SK-N-SH (cell line): ENCODE results near the gene MSX1. TPM values are rescaled to one million over a fixed set of nuclear protein-coding genes. Genes with fewer than 3 reads are reported as not detected.

Source experiments
- CTCF ChIA-PET: fragments of 300-600, 350-600 bp; formaldehyde crosslinking; extraction: SDS; loops from one replicate; lab custom pipeline; 2021; lab: Yijun Ruan, JAX
- POLR2A ChIA-PET: fragments of 350-600 bp; sonication (Branson Sonifier 250); formaldehyde crosslinking; extraction: SDS; loops from one replicate; lab custom pipeline; 2020; ENCODE audit warnings: antibody characterized with exemption, inconsistent platforms; lab: Yijun Ruan, JAX
- DNase-seq: peaks from one replicate; pipeline ENCODE4 v3.0.0; 2012
- H2AFZ ChIP-seq: fragments of 200-600 bp; sonication (generic); 2 replicates; pipeline ENCODE4 v1.8.1; 2016; ENCODE audit warnings: antibody characterized with exemption, mild to moderate bottlenecking, low read depth
- H3F3A ChIP-seq: fragments of 200-600 bp; sonication (generic); replicated peaks from 2 replicates; pipeline ENCODE3; 2016; ENCODE audit warnings: antibody characterized with exemption, mild to moderate bottlenecking; ENCODE audit not compliant: insufficient read depth
- H3K27ac ChIP-seq, 2 experiments: fragments of 200-500 bp in 1 of 2; fragments of 200-600 bp in 1 of 2; sonication (Bioruptor generic) in 1 of 2; sonication (generic), shearing (Covaris generic) in 1 of 2; 2 replicates each; pipeline versions ENCODE4 v1.5.1 to v1.6.1; 2014 to 2016; ENCODE audit warnings: low read depth in 2 of 2, inconsistent platforms in 1 of 2, low read length in 1 of 2, mild to moderate bottlenecking in 1 of 2, mixed read lengths in 1 of 2
- H3K27me3 ChIP-seq: fragments of 200-600 bp; sonication (generic), shearing (Covaris generic); 2 replicates; pipeline ENCODE4 v1.6.1; 2016; ENCODE audit warnings: mixed run types; ENCODE audit not compliant: insufficient read depth
- H3K36me3 ChIP-seq, 2 experiments: fragments of 200-500 bp in 1 of 2; fragments of 200-600 bp in 1 of 2; sonication (Bioruptor generic) in 1 of 2; sonication (generic) in 1 of 2; replicated peaks in 1 of 2; 2 replicates each; pipeline versions ENCODE3 to v1.5.1; 2014 to 2016; ENCODE audit warnings: low read length in 1 of 2, mild to moderate bottlenecking in 1 of 2; ENCODE audit not compliant: insufficient read depth in 2 of 2, control insufficient read depth in 1 of 2
- H3K4me1 ChIP-seq, 2 experiments: fragments of 200-500 bp in 1 of 2; fragments of 200-600 bp in 1 of 2; sonication (Bioruptor generic) in 1 of 2; sonication (generic), shearing (Covaris generic) in 1 of 2; 2 replicates each; pipeline versions ENCODE4 v1.5.1 to v1.6.1; 2014 to 2016; ENCODE audit warnings: low read depth in 1 of 2, low read length in 1 of 2, mixed run types in 1 of 2; ENCODE audit not compliant: insufficient read depth in 2 of 2, control insufficient read depth in 1 of 2
- H3K4me2 ChIP-seq: fragments of 200-600 bp; sonication (generic), shearing (Covaris generic); 2 replicates; pipeline ENCODE4 v1.6.1; 2017; ENCODE audit warnings: mixed run types
- H3K4me3 ChIP-seq, 2 experiments: fragments of 200-500 bp in 1 of 2; fragments of 200-600 bp in 1 of 2; sonication (Bioruptor generic) in 1 of 2; sonication (generic), shearing (Covaris generic) in 1 of 2; 2 replicates each; pipeline versions ENCODE4 v1.5.1 to v1.8.1; 2014 to 2016; ENCODE audit warnings: low read depth in 2 of 2, inconsistent platforms in 1 of 2, low read length in 1 of 2, mild to moderate bottlenecking in 1 of 2, mixed read lengths in 1 of 2, moderate library complexity in 1 of 2
- H3K79me2 ChIP-seq: fragments of 200-600 bp; sonication (generic); 2 replicates; pipeline ENCODE4 v1.8.1; 2017; ENCODE audit warnings: mild to moderate bottlenecking; ENCODE audit not compliant: insufficient read depth
- H3K9ac ChIP-seq: fragments of 200-600 bp; sonication (generic); 2 replicates; pipeline ENCODE4 v1.6.1; 2017; ENCODE audit warnings: mixed run types
- H3K9me2 ChIP-seq: fragments of 200-600 bp; sonication (generic); 2 replicates; pipeline ENCODE4 v1.6.1; 2017; ENCODE audit warnings: mixed run types
- H3K9me3 ChIP-seq: fragments of 200-600 bp; sonication (generic); 2 replicates; pipeline ENCODE4 v1.6.1; 2017; ENCODE audit warnings: mixed run types, mild to moderate bottlenecking, moderate library complexity
- H4K20me1 ChIP-seq: fragments of 200-600 bp; sonication (generic); 2 replicates; pipeline ENCODE4 v1.6.1; 2017; ENCODE audit warnings: mild to moderate bottlenecking, mixed run types; ENCODE audit not compliant: insufficient read depth
- CTCF ChIP-seq: fragments of 200-600 bp; sonication (generic); IDR thresholded peaks from 2 replicates; pipeline ENCODE4 v1.6.1; 2017; ENCODE audit warnings: antibody characterized with exemption, mild to moderate bottlenecking, moderate library complexity
- IRF3 ChIP-seq: fragments of 150-350 bp; IDR thresholded peaks from 2 replicates; pipeline ENCODE4 v1.6.1; 2016; ENCODE audit warnings: mild to moderate bottlenecking, low read depth, low read length
- MEF2A ChIP-seq: IDR thresholded peaks from 2 replicates; pipeline ENCODE4 v1.4.0; 2012; ENCODE audit warnings: low read depth, borderline replicate concordance
- POLR2AphosphoS5 ChIP-seq: IDR thresholded peaks from 2 replicates; pipeline ENCODE4 v1.6.1; 2012; ENCODE audit warnings: low read depth, low read length
- RFX5 ChIP-seq: IDR thresholded peaks from 2 replicates; pipeline ENCODE4 v1.6.1; 2012; ENCODE audit warnings: mild to moderate bottlenecking, improper control_type of control experiment, low read length
- WGBS: methylation state at CpG from one replicate; pipeline ENCODE4 v1.1.6; 2017; ENCODE audit warnings: low lambda C conversion rate; 5-methylcytosine and 5-hydroxymethylcytosine counted together
- polyA plus RNA-seq, 3 experiments: library from polyadenylated mRNA; depleted of rRNA; stranded (reverse); fragments of >200 nt; gene quantifications; 2 replicates each; pipeline ENCODE4 v1.2.3, GENCODE V29; 2012
- TF ChIP-seq, protein P1 (sequence below): IDR thresholded peaks from 2 replicates; pipeline ENCODE4 v1.4.0; 2012; ENCODE audit warnings: low read depth, borderline replicate concordance
- TF ChIP-seq, protein P2 (sequence below): IDR thresholded peaks from 2 replicates; pipeline ENCODE4 v1.6.1; 2012; ENCODE audit warnings: mild to moderate bottlenecking, low read depth, low read length, moderate library complexity

The MSX1 gene
- polyA plus RNA-seq, 1 of the 3 experiments (the other 2 are of a cell fraction) = 2.1 TPM

GRCh38 chr4:4837316-4837715 lies 22.1 kb upstream of the MSX1 start:
- no peaks in the 10 kb centered on the region for H4K20me1 ChIP-seq
- POLR2A ChIA-PET = no interaction called here
- 55% methylated on average over 2 of the region's 2 CpGs for WGBS
- no peak overlapping the region for H3K27ac ChIP-seq
- no peak for DNase-seq
- H3F3A ChIP-seq = no peaks in the 10 kb centered on the region
- H3K9me3 ChIP-seq = no peaks in the 10 kb centered on the region
- no peak overlapping the region for H3K4me2 ChIP-seq
- no peaks in the 10 kb centered on the region for H3K36me3 ChIP-seq
- H3K79me2 ChIP-seq = no peaks in the 10 kb centered on the region
- TF ChIP-seq MEF2A (no peak), IRF3 (no peak), CTCF (no peak), POLR2AphosphoS5 (no peak), RFX5 (no peak)
- TF ChIP-seq, protein P1, sequence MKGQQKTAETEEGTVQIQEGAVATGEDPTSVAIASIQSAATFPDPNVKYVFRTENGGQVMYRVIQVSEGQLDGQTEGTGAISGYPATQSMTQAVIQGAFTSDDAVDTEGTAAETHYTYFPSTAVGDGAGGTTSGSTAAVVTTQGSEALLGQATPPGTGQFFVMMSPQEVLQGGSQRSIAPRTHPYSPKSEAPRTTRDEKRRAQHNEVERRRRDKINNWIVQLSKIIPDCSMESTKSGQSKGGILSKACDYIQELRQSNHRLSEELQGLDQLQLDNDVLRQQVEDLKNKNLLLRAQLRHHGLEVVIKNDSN = no peak
- TF ChIP-seq, protein P2, sequence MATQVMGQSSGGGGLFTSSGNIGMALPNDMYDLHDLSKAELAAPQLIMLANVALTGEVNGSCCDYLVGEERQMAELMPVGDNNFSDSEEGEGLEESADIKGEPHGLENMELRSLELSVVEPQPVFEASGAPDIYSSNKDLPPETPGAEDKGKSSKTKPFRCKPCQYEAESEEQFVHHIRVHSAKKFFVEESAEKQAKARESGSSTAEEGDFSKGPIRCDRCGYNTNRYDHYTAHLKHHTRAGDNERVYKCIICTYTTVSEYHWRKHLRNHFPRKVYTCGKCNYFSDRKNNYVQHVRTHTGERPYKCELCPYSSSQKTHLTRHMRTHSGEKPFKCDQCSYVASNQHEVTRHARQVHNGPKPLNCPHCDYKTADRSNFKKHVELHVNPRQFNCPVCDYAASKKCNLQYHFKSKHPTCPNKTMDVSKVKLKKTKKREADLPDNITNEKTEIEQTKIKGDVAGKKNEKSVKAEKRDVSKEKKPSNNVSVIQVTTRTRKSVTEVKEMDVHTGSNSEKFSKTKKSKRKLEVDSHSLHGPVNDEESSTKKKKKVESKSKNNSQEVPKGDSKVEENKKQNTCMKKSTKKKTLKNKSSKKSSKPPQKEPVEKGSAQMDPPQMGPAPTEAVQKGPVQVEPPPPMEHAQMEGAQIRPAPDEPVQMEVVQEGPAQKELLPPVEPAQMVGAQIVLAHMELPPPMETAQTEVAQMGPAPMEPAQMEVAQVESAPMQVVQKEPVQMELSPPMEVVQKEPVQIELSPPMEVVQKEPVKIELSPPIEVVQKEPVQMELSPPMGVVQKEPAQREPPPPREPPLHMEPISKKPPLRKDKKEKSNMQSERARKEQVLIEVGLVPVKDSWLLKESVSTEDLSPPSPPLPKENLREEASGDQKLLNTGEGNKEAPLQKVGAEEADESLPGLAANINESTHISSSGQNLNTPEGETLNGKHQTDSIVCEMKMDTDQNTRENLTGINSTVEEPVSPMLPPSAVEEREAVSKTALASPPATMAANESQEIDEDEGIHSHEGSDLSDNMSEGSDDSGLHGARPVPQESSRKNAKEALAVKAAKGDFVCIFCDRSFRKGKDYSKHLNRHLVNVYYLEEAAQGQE = no peak
- TF ChIP-seq, all 33 proteins: peak for 0
- no peaks in the 10 kb centered on the region for H3K27me3 ChIP-seq
- CTCF ChIA-PET = interaction anchor here (1.2 to 1.7 kb wide), 2 partner anchors 18 to 43 kb away, joined by 3 to 4 read pairs; no protein-coding TSS in a partner anchor
- H3K9me2 ChIP-seq = no peaks in the 10 kb centered on the region
- no peak overlapping the region for H3K4me3 ChIP-seq
- no peak overlapping the region for H2AFZ ChIP-seq
- H3K4me1 ChIP-seq = no peaks in the 10 kb centered on the region
- no peak overlapping the region for H3K9ac ChIP-seq
